Caco-2 (cell line): ENCODE results near the gene AHCYL1. TPM values are rescaled to one million over a fixed set of nuclear protein-coding genes. Genes with fewer than 3 reads are reported as not detected.

Source experiments
- BruUV-seq: library from RNA; stranded (reverse); fragments of 400-500 nt; replicated peaks from 2 replicates; lab custom pipeline; 2021; lab: Mats Ljungman, UMichigan
- CTCF ChIA-PET: fragments of 300-600 bp; sonication (Branson Sonifier 250); formaldehyde crosslinking; loops from one replicate; lab custom pipeline; 2022; ENCODE audit warnings: antibody characterized with exemption; lab: Charles Lee
- POLR2A ChIA-PET: fragments of 300-600 bp; sonication (Branson Sonifier 250); formaldehyde crosslinking; loops from one replicate; lab custom pipeline; 2022; ENCODE audit warnings: antibody characterized with exemption; lab: Charles Lee
- DNase-seq, 2 experiments: peaks; one replicate each; pipeline versions ENCODE4 v3.0.0 to v3.0.0-alpha.2; 2020 to 2022
- H3K27me3 ChIP-seq: replicated peaks from 2 replicates; pipeline ENCODE4 v1.6.0; 2011; ENCODE audit warnings: low read length; ENCODE audit not compliant: control insufficient read depth, insufficient read depth
- H3K36me3 ChIP-seq: 2 replicates; pipeline ENCODE4 v1.5.1; 2011; ENCODE audit warnings: low read length; ENCODE audit not compliant: control insufficient read depth, insufficient read depth
- H3K4me1 ChIP-seq: fragments of 250-450 bp; sonication (Bioruptor Pico); 2 replicates; pipeline ENCODE4 v1.5.1; 2020; ENCODE audit warnings: mild to moderate bottlenecking
- H3K4me3 ChIP-seq: 2 replicates; pipeline ENCODE4 v1.5.1; 2011; ENCODE audit warnings: low read depth, mild to moderate bottlenecking, control low read depth, low read length
- H3K9me3 ChIP-seq: fragments of 250-450 bp; sonication (Bioruptor Pico); 2 replicates; pipeline ENCODE4 v1.5.1; 2020; ENCODE audit warnings: mild to moderate bottlenecking, moderate library complexity
- H3K27ac Mint-ChIP-seq: one replicate; pipeline ENCODE4 v1.8.0; 2022; ENCODE audit warnings: mixed read lengths; ENCODE audit not compliant: unreplicated experiment
- H3K27me3 Mint-ChIP-seq: one replicate; pipeline ENCODE4 v1.8.0; 2022; ENCODE audit warnings: mixed read lengths; ENCODE audit not compliant: insufficient read depth, unreplicated experiment
- H3K36me3 Mint-ChIP-seq: one replicate; pipeline ENCODE4 v1.8.0; 2022; ENCODE audit warnings: mild to moderate bottlenecking, mixed read lengths; ENCODE audit not compliant: insufficient read depth, unreplicated experiment
- H3K4me1 Mint-ChIP-seq: one replicate; pipeline ENCODE4 v1.8.0; 2022; ENCODE audit warnings: low read depth, mixed read lengths; ENCODE audit not compliant: unreplicated experiment
- H3K4me3 Mint-ChIP-seq: one replicate; pipeline ENCODE4 v1.8.0; 2022; ENCODE audit warnings: mild to moderate bottlenecking, moderate library complexity, mixed read lengths; ENCODE audit not compliant: unreplicated experiment
- H3K9me3 Mint-ChIP-seq: one replicate; pipeline ENCODE4 v1.8.0; 2022; ENCODE audit warnings: mixed read lengths; ENCODE audit not compliant: unreplicated experiment
- CTCF ChIP-seq, 2 experiments: fragments of 200-600 bp in 1 of 2; IDR thresholded peaks; 1 replicate in 1 of 2; 2 replicates in 1 of 2; pipeline versions ENCODE4 v1.5.1 to v1.8.0; 2011 to 2022; ENCODE audit warnings: antibody characterized with exemption in 1 of 2, control low read depth in 1 of 2, inconsistent platforms in 1 of 2, low read depth in 1 of 2, low read length in 1 of 2, mild to moderate bottlenecking in 1 of 2, moderate library complexity in 1 of 2; ENCODE audit not compliant: insufficient read depth in 1 of 2, severe bottlenecking in 1 of 2, unreplicated experiment in 1 of 2
- intact Hi-C: fragments of 100-400 bp; cut with micrococcal nuclease; formaldehyde crosslinking; loops from one replicate; pipeline ENCODE4 v1.10.0; 2022; ENCODE audit not compliant: unreplicated experiment
- total RNA-seq: library from RNA; stranded (reverse); gene quantifications from 2 replicates; pipeline ENCODE4 v1.2.3, GENCODE V29; 2022

The AHCYL1 gene
- total RNA-seq, 1 experiment from 2014 or later = 64.2 TPM

- ChIA-PET POLR2A (no interaction called here), CTCF (interaction anchor here (0.6 to 1.6 kb wide), 5 partner anchors 19 to 154 kb away, joined by 3 to 5 read pairs (median 3); no protein-coding TSS in a partner anchor)
- Histone ChIP-seq H3K27me3 (no peaks in the 10 kb centered on the region), H3K4me3 (no peak overlapping the region), H3K4me1 (peaks cover 4% of the 10 kb centered on the region), H3K36me3 (no peaks in the 10 kb centered on the region; the same call in 1 of the 2 replicates), H3K9me3 (no peaks in the 10 kb centered on the region)
- Mint-ChIP-seq H3K4me1 (peaks cover 2% of the 10 kb centered on the region), H3K27ac (peak overlapping the region; percentile 50), H3K36me3 (peaks cover 50% of the 10 kb centered on the region), H3K9me3 (no peaks in the 10 kb centered on the region), H3K27me3 (no peaks in the 10 kb centered on the region), H3K4me3 (no peak overlapping the region)
- TF ChIP-seq CTCF (IDR thresholded peaks at IDR 0.05; ENCODE audit: insufficient read depth in 1 of 2, low read depth in 1 of 2, low read length in 1 of 2, severe bottlenecking in 1 of 2, unreplicated experiment in 1 of 2) = peak; percentile 79 to 81
- intact Hi-C loops = loop anchor here (1.0 to 5.0 kb wide), 2 partner anchors 34 to 53 kb away; no protein-coding TSS in a partner anchor
- peak; percentile 51 to 77 for DNase-seq
- TSS peak; percentile 35 for BruUV-seq
Observed at GRCh38 chr1:110053552-110054428, 69.2 kb downstream of the AHCYL1 start.

GRCh38 chr1:110055493-110056284, 71.1 kb downstream of the AHCYL1 start:
- CTCF ChIA-PET = no interaction called here
- no peaks in the 10 kb centered on the region for H3K4me1 Mint-ChIP-seq

More at GRCh38 chr1:110055493-110056284, 71.1 kb downstream of the AHCYL1 start:
- Histone ChIP-seq H3K4me1 (no peaks in the 10 kb centered on the region), H3K4me3 (no peak overlapping the region), H3K36me3 (peaks cover 1% of the 10 kb centered on the region), H3K27me3 (no peaks in the 10 kb centered on the region), H3K9me3 (no peaks in the 10 kb centered on the region)
- no peaks in the 10 kb centered on the region for H3K9me3 Mint-ChIP-seq
- TF ChIP-seq CTCF (IDR thresholded peaks at IDR 0.05; ENCODE audit: insufficient read depth in 1 of 2, low read depth in 1 of 2, low read length in 1 of 2, severe bottlenecking in 1 of 2, unreplicated experiment in 1 of 2) = no peak
- no peak overlapping the region for H3K27ac Mint-ChIP-seq
- intact Hi-C loops = no loop called here
- H3K4me3 Mint-ChIP-seq = no peak overlapping the region
- POLR2A ChIA-PET = no interaction called here
- peaks cover 55% of the 10 kb centered on the region for H3K36me3 Mint-ChIP-seq
- no TSS peak for BruUV-seq
- DNase-seq = no peak
- H3K27me3 Mint-ChIP-seq = no peaks in the 10 kb centered on the region
